AG09309 (cell line): ENCODE data around the gene SMOC1.

ENCODE experiments used
- DNase-seq: peaks from one replicate; pipeline ENCODE4 v3.0.0-alpha.2; 2010; ENCODE audit warnings: low read depth
- H3K4me3 ChIP-seq: 2 replicates; pipeline ENCODE4 v1.5.1; 2011; ENCODE audit warnings: mild to moderate bottlenecking, low read depth, low read length, moderate library complexity; ENCODE audit not compliant: control insufficient read depth
- CTCF ChIP-seq: IDR thresholded peaks from 2 replicates; pipeline ENCODE4 v1.5.1; 2011; ENCODE audit warnings: mild to moderate bottlenecking, low read depth, low read length, inconsistent platforms; ENCODE audit not compliant: insufficient read depth, control insufficient read depth; ENCODE audit errors: missing control alignments

Gene SMOC1

GRCh38 chr14:69945347-69945746, 66.1 kb downstream of the SMOC1 start:
- TF ChIP-seq CTCF: no peak
- no peak overlapping the region for H3K4me3 ChIP-seq
- no peak for DNase-seq

GRCh38 chr14:69945912-69946311, 66.7 kb downstream of the SMOC1 start:
- TF ChIP-seq CTCF: no peak
- H3K4me3 ChIP-seq: no peak overlapping the region
- DNase-seq: no peak

- no peak for DNase-seq
- H3K4me3 ChIP-seq: no peak overlapping the region
- TF ChIP-seq CTCF: no peak
Observed at GRCh38 chr14:69948351-69948750, 69.1 kb downstream of the SMOC1 start.

- DNase-seq: no peak
- H3K4me3 ChIP-seq: no peak overlapping the region
- no peak for TF ChIP-seq CTCF
Observed at GRCh38 chr14:69951263-69951662, 72.0 kb downstream of the SMOC1 start.

- H3K4me3 ChIP-seq: no peak overlapping the region
- TF ChIP-seq CTCF: no peak
- no peak for DNase-seq
Observed at GRCh38 chr14:69951935-69952334, 72.7 kb downstream of the SMOC1 start.

GRCh38 chr14:69953266-69953915, 74.2 kb downstream of the SMOC1 start:
- H3K4me3 ChIP-seq: no peak overlapping the region
- DNase-seq: no peak
- TF ChIP-seq CTCF: no peak
